HG03439 (cell line): ENCODE measurements around the gene TDP2.
"Not testable (repeated sequence)": the region's sequence is repeated elsewhere in the genome, so short reads cannot be mapped to it uniquely, and the experiment has no call there.

Experiments used
- ATAC-seq: cut with Tn5 transposase; IDR thresholded peaks from one replicate; pipeline ENCODE4 v1.9.1; 2021; ENCODE audit warnings: mild to moderate bottlenecking, moderate library complexity; ENCODE audit not compliant: unreplicated experiment

TDP2 gene

GRCh38 chr6:24655215-24655614 lies 11.5 kb downstream of the TDP2 start:
- no peak for ATAC-seq

GRCh38 chr6:24650365-24650764 lies 16.3 kb downstream of the TDP2 start:
- no peak for ATAC-seq

- no peak for ATAC-seq
These were observed 17.0 kb downstream of the TDP2 start for GRCh38 chr6:24649691-24650090.

GRCh38 chr6:24648276-24648675 lies 18.4 kb downstream of the TDP2 start:
- no peak for ATAC-seq

GRCh38 chr6:24646771-24647170 lies 19.9 kb downstream of the TDP2 start:
- no peak for ATAC-seq

- ATAC-seq: no peak
These were observed 22.3 kb downstream of the TDP2 start for GRCh38 chr6:24644377-24644776.

- no peak for ATAC-seq
These were observed 22.8 kb downstream of the TDP2 start for GRCh38 chr6:24643920-24644319.

GRCh38 chr6:24642061-24642460 lies 24.6 kb downstream of the TDP2 start:
- ATAC-seq: no peak

- ATAC-seq: not testable (repeated sequence)
These were observed 26.1 kb downstream of the TDP2 start for GRCh38 chr6:24640631-24641030.

- no peak for ATAC-seq
These were observed 26.5 kb downstream of the TDP2 start for GRCh38 chr6:24640166-24640565.

GRCh38 chr6:24636681-24637080 lies 30.0 kb downstream of the TDP2 start:
- no peak for ATAC-seq

- no peak for ATAC-seq
These were observed 34.1 kb downstream of the TDP2 start for GRCh38 chr6:24632573-24632972.

- ATAC-seq: no peak
These were observed 35.0 kb downstream of the TDP2 start for GRCh38 chr6:24631671-24632070.

GRCh38 chr6:24630856-24631505 lies 35.7 kb downstream of the TDP2 start:
- ATAC-seq: no peak

- no peak for ATAC-seq
These were observed 44.9 kb downstream of the TDP2 start for GRCh38 chr6:24621626-24622289.

- ATAC-seq: no peak
These were observed 46.1 kb downstream of the TDP2 start for GRCh38 chr6:24620637-24621036.

GRCh38 chr6:24619661-24620060 lies 47.0 kb downstream of the TDP2 start:
- ATAC-seq: no peak

- no peak for ATAC-seq
These were observed 52.1 kb downstream of the TDP2 start for GRCh38 chr6:24614648-24615047.

GRCh38 chr6:24614043-24614420 lies 52.7 kb downstream of the TDP2 start:
- ATAC-seq: no peak

- ATAC-seq: no peak
These were observed 53.2 kb downstream of the TDP2 start for GRCh38 chr6:24613361-24614042.

GRCh38 chr6:24610672-24611071 lies 56.0 kb downstream of the TDP2 start:
- ATAC-seq: no peak
